GM12873 (cell line): ENCODE results near the gene VPS4A.

Experiments
- CTCF ChIP-seq: IDR thresholded peaks from 2 replicates; pipeline ENCODE4 v1.5.1; 2012; ENCODE audit warnings: low read depth, mild to moderate bottlenecking, moderate library complexity, low read length, control low read depth; ENCODE audit not compliant: insufficient read depth; ENCODE audit errors: missing control alignments

VPS4A gene

GRCh38 chr16:69373019-69373418 is 61.9 kb downstream of the VPS4A start:
- TF ChIP-seq CTCF: no peak
